KG1 (cell line): ENCODE results near the gene PRPF6.
A peak's percentile ranks its signal among the peaks of the same experiment; 100 is the strongest.

ENCODE experiments used
- DNase-seq: peaks from one replicate; lab custom pipeline; 2025; lab: John Stamatoyannopoulos, UW

Gene PRPF6

GRCh38 chr20:63945921-63946920, 34.7 kb upstream of the PRPF6 start:
- DNase-seq = no peak

GRCh38 chr20:63946986-63947637, 33.8 kb upstream of the PRPF6 start:
- no peak for DNase-seq

- DNase-seq = no peak
Measured at GRCh38 chr20:63947638-63948456, 33.1 kb upstream of the PRPF6 start.

GRCh38 chr20:63950701-63951397, 30.1 kb upstream of the PRPF6 start:
- DNase-seq = no peak

GRCh38 chr20:63951398-63952209, 29.3 kb upstream of the PRPF6 start:
- no peak for DNase-seq

- no peak for DNase-seq
Measured at GRCh38 chr20:63952210-63952535, 28.8 kb upstream of the PRPF6 start.

GRCh38 chr20:63952769-63953168, 28.2 kb upstream of the PRPF6 start:
- DNase-seq = no peak

GRCh38 chr20:63953764-63954429, 27.0 kb upstream of the PRPF6 start:
- no peak for DNase-seq

GRCh38 chr20:63955281-63955826, 25.6 kb upstream of the PRPF6 start:
- no peak for DNase-seq

GRCh38 chr20:63955827-63956663, 24.9 kb upstream of the PRPF6 start, which contains the start of gene UCKL1:
Gene UCKL1 (minus strand): TSS chr20:63956416. CDS start chr20:63956372, 44 bp downstream.
- DNase-seq = peak; percentile 52

- no peak for DNase-seq
Measured at GRCh38 chr20:63956664-63957003, 24.3 kb upstream of the PRPF6 start.

- DNase-seq = peak; percentile 35
Measured at GRCh38 chr20:63957004-63957689, 23.8 kb upstream of the PRPF6 start.

GRCh38 chr20:63957690-63958441, 23.1 kb upstream of the PRPF6 start:
- DNase-seq = no peak

- no peak for DNase-seq
Measured at GRCh38 chr20:63958471-63958870, 22.5 kb upstream of the PRPF6 start.

GRCh38 chr20:63958964-63959698, 21.8 kb upstream of the PRPF6 start:
- no peak for DNase-seq

- DNase-seq = no peak
Measured at GRCh38 chr20:63959699-63960075, 21.2 kb upstream of the PRPF6 start.
